ENCODE data around the gene KCTD15.

The KCTD15 gene

GRCh38 chr19:33861950-33862349, 65.3 kb downstream of the KCTD15 start:
- Histone ChIP-seq H2AFZ (ENCODE audit: low read length, unreplicated experiment) (no peak overlapping the region), H3K79me2 (ENCODE audit: control insufficient read depth, insufficient read depth, low read length, unreplicated experiment) (no peaks in the 10 kb centered on the region), H3K4me1 (ENCODE audit: control insufficient read depth, insufficient read depth, low read length, unreplicated experiment) (no peaks in the 10 kb centered on the region), H3K27me3 (ENCODE audit: insufficient read depth, low read length) (peaks cover 7% of the 10 kb centered on the region), H3K27ac (ENCODE audit: low read depth, low read length) (no peak overlapping the region), H3K36me3 (ENCODE audit: insufficient read depth, low read length) (no peaks in the 10 kb centered on the region), H3K4me3 (ENCODE audit: low read depth, low read length) (no peak overlapping the region)

GRCh38 chr19:33862981-33863380, 66.3 kb downstream of the KCTD15 start:
- no peak overlapping the region for H2AFZ ChIP-seq (ENCODE audit: low read length, unreplicated experiment)
- no peak overlapping the region for H3K27ac ChIP-seq (ENCODE audit: low read depth, low read length)
- peaks cover 6% of the 10 kb centered on the region for H3K27me3 ChIP-seq (ENCODE audit: insufficient read depth, low read length)
- H3K4me1 ChIP-seq (ENCODE audit: control insufficient read depth, insufficient read depth, low read length, unreplicated experiment): no peaks in the 10 kb centered on the region
- H3K79me2 ChIP-seq (ENCODE audit: control insufficient read depth, insufficient read depth, low read length, unreplicated experiment): no peaks in the 10 kb centered on the region
- no peak overlapping the region for H3K4me3 ChIP-seq (ENCODE audit: low read depth, low read length)
- no peaks in the 10 kb centered on the region for H3K36me3 ChIP-seq (ENCODE audit: insufficient read depth, low read length)

- no peak overlapping the region for H3K4me3 ChIP-seq (ENCODE audit: low read depth, low read length)
- H3K36me3 ChIP-seq (ENCODE audit: insufficient read depth, low read length): no peaks in the 10 kb centered on the region
- peaks cover 6% of the 10 kb centered on the region; the same call in 1 of the 2 replicates for H3K27me3 ChIP-seq (ENCODE audit: insufficient read depth, low read length)
- no peak overlapping the region for H2AFZ ChIP-seq (ENCODE audit: low read length, unreplicated experiment)
- H3K27ac ChIP-seq (ENCODE audit: low read depth, low read length): no peak overlapping the region
- H3K4me1 ChIP-seq (ENCODE audit: control insufficient read depth, insufficient read depth, low read length, unreplicated experiment): no peaks in the 10 kb centered on the region
- no peaks in the 10 kb centered on the region for H3K79me2 ChIP-seq (ENCODE audit: control insufficient read depth, insufficient read depth, low read length, unreplicated experiment)
Observed at GRCh38 chr19:33863436-33863835, 66.8 kb downstream of the KCTD15 start.

GRCh38 chr19:33864311-33864850, 67.7 kb downstream of the KCTD15 start:
- H2AFZ ChIP-seq (ENCODE audit: low read length, unreplicated experiment): no peak overlapping the region
- peaks cover 12% of the 10 kb centered on the region; the same call in 1 of the 2 replicates for H3K27me3 ChIP-seq (ENCODE audit: insufficient read depth, low read length)
- no peaks in the 10 kb centered on the region for H3K36me3 ChIP-seq (ENCODE audit: insufficient read depth, low read length)
- H3K4me3 ChIP-seq (ENCODE audit: low read depth, low read length): no peak overlapping the region
- H3K27ac ChIP-seq (ENCODE audit: low read depth, low read length): no peak overlapping the region
- H3K79me2 ChIP-seq (ENCODE audit: control insufficient read depth, insufficient read depth, low read length, unreplicated experiment): no peaks in the 10 kb centered on the region
- H3K4me1 ChIP-seq (ENCODE audit: control insufficient read depth, insufficient read depth, low read length, unreplicated experiment): no peaks in the 10 kb centered on the region

GRCh38 chr19:33865306-33865705, 68.6 kb downstream of the KCTD15 start:
- no peaks in the 10 kb centered on the region for H3K36me3 ChIP-seq (ENCODE audit: insufficient read depth, low read length)
- H3K27ac ChIP-seq (ENCODE audit: low read depth, low read length): no peak overlapping the region
- H3K4me1 ChIP-seq (ENCODE audit: control insufficient read depth, insufficient read depth, low read length, unreplicated experiment): no peaks in the 10 kb centered on the region
- H2AFZ ChIP-seq (ENCODE audit: low read length, unreplicated experiment): no peak overlapping the region
- peaks cover 19% of the 10 kb centered on the region; the same call in 1 of the 2 replicates for H3K27me3 ChIP-seq (ENCODE audit: insufficient read depth, low read length)
- H3K4me3 ChIP-seq (ENCODE audit: low read depth, low read length): no peak overlapping the region
- no peaks in the 10 kb centered on the region for H3K79me2 ChIP-seq (ENCODE audit: control insufficient read depth, insufficient read depth, low read length, unreplicated experiment)

Data from ACC112 (cell line).